KMS-11 (cell line): ENCODE data around the gene TTF1.
A peak's percentile ranks its signal among the peaks of the same experiment; 100 is the strongest.

ENCODE experiments used
- H2AFZ ChIP-seq: fragments of 200-600 bp; sonication (generic); 2 replicates; pipeline ENCODE4 v1.6.1; 2016; ENCODE audit warnings: antibody characterized with exemption, mixed run types, low read depth
- H3K27ac ChIP-seq: fragments of 200-600 bp; sonication (generic); 2 replicates; pipeline ENCODE4 v1.6.1; 2016; ENCODE audit warnings: mild to moderate bottlenecking, mixed run types
- H3K27me3 ChIP-seq: fragments of 200-600 bp; sonication (generic); 2 replicates; pipeline ENCODE4 v1.6.1; 2017; ENCODE audit warnings: mild to moderate bottlenecking, low read depth, mixed run types, moderate library complexity; ENCODE audit not compliant: insufficient read depth
- H3K36me3 ChIP-seq: fragments of 200-600 bp; sonication (generic); 2 replicates; pipeline ENCODE4 v1.6.1; 2017; ENCODE audit warnings: mild to moderate bottlenecking, mixed run types; ENCODE audit not compliant: insufficient read depth
- H3K4me1 ChIP-seq: fragments of 200-600 bp; sonication (generic); 2 replicates; pipeline ENCODE4 v1.6.1; 2016; ENCODE audit warnings: mild to moderate bottlenecking, low read depth, mixed run types; ENCODE audit not compliant: poor library complexity, severe bottlenecking
- H3K4me2 ChIP-seq: fragments of 200-600 bp; sonication (generic); 2 replicates; pipeline ENCODE4 v1.7.0; 2016; ENCODE audit warnings: mild to moderate bottlenecking, mixed run types
- H3K4me3 ChIP-seq: fragments of 200-600 bp; sonication (generic); IDR thresholded peaks from 2 replicates; pipeline ENCODE4 v1.6.1; 2017; ENCODE audit warnings: low read depth, low read length, mixed read lengths; ENCODE audit not compliant: insufficient read depth
- H3K79me2 ChIP-seq: fragments of 200-600 bp; sonication (generic); 2 replicates; pipeline ENCODE4 v1.6.1; 2016; ENCODE audit warnings: low read depth, mixed run types; ENCODE audit not compliant: insufficient read depth
- H3K9ac ChIP-seq: fragments of 200-600 bp; sonication (generic); 2 replicates; pipeline ENCODE4 v1.6.1; 2016; ENCODE audit warnings: mild to moderate bottlenecking, mixed run types
- H4K20me1 ChIP-seq: fragments of 200-600 bp; sonication (generic); 2 replicates; pipeline ENCODE4 v1.6.1; 2016; ENCODE audit warnings: mild to moderate bottlenecking, mixed run types; ENCODE audit not compliant: insufficient read depth
- TF ChIP-seq, protein P1 (sequence below): fragments of 200-600 bp; sonication (generic); conservative IDR thresholded peaks from 2 replicates; pipeline ENCODE4 v1.6.1; 2017; ENCODE audit warnings: low read depth, mild to moderate bottlenecking, antibody characterized with exemption, low read length, moderate library complexity, mixed read lengths

The TTF1 gene

DNA sequence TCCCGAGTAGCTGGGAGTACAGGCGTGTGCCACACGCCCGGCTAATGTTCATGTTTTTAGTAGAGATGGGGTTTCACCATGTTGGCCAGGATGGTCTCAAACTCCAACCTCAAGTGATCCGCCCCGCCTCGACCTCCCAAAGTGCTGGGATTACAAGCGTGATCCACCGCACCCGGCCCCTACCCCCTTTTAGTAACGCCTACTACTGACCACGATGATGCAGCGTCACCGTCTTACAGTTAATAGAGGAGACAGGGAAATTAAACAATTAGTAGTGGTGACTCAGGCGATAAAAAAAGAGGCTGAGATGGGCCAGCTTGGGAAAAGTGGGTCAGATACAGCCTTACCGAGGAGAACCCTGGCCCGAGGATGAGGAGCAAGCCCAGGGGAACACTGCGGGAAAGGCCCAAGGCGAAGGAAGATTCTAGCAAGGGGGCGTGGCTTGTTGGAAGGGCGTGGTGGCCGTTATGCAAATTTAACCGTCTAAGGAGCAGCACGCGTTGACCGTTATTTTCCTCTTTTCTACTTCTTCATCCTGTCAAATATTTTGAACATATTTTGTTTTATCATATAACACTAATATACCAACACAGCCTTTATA, 50.2 kb downstream of the TTF1 start:
- TF ChIP-seq, protein P1, sequence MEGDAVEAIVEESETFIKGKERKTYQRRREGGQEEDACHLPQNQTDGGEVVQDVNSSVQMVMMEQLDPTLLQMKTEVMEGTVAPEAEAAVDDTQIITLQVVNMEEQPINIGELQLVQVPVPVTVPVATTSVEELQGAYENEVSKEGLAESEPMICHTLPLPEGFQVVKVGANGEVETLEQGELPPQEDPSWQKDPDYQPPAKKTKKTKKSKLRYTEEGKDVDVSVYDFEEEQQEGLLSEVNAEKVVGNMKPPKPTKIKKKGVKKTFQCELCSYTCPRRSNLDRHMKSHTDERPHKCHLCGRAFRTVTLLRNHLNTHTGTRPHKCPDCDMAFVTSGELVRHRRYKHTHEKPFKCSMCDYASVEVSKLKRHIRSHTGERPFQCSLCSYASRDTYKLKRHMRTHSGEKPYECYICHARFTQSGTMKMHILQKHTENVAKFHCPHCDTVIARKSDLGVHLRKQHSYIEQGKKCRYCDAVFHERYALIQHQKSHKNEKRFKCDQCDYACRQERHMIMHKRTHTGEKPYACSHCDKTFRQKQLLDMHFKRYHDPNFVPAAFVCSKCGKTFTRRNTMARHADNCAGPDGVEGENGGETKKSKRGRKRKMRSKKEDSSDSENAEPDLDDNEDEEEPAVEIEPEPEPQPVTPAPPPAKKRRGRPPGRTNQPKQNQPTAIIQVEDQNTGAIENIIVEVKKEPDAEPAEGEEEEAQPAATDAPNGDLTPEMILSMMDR, result no peak
- Histone ChIP-seq H3K27me3 (no peaks in the 10 kb centered on the region), H3K9ac (no peak overlapping the region), H3K79me2 (peaks cover 21% of the 10 kb centered on the region), H3K36me3 (no peaks in the 10 kb centered on the region), H3K4me1 (peaks cover 31% of the 10 kb centered on the region), H3K4me2 (no peak overlapping the region), H3K27ac (no peak overlapping the region), H2AFZ (no peak overlapping the region), H4K20me1 (no peaks in the 10 kb centered on the region), H3K4me3 (no peak overlapping the region)

DNA sequence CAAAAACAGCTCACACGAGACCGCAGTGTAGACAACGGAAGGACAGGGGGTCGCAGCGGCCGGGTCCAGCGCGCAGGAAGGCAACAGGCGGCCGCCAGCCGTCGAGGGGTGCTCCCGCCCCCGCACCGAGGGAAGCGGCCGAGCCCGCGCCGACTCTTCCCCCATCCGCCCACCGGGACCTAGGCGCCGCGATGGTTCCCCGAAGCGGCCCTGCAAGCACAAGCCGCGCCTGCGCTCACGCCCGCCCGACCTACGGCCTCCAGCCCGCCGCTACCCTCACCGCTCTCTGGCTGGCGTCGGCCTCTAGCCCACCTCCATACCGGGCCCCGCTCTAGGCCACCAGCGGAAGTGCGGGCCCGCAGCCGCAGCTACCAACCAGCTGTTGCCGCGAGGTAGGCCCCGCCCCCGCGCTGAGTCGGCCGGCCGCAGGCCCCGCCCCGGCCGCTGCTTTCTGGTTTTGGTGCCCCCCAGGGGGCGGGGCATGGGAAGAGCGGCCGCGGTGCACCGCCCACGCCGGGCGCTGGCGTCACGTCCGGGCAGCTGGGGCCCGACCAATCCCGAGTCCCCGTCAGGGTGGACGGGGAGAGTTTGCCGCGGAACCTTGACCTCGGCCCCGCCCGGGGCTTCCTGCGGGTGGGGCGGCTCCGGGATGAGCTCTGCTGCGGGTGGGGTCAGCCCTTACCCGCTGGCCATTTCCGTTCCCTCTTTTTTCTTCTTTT, 51.8 kb downstream of the TTF1 start, which contains the start of gene SETX:
SETX (minus strand) TSS at position 350 of the 719 bp plus-strand sequence. CDS start 5,558 bp downstream, outside the sequence.
- Histone ChIP-seq H3K79me2 (peaks cover 23% of the 10 kb centered on the region), H3K36me3 (no peaks in the 10 kb centered on the region; the same call in 1 of the 2 replicates), H3K27me3 (no peaks in the 10 kb centered on the region), H2AFZ (peak within 1 kb of the TSS; percentile 97), H3K4me3 (no peak within 1 kb of the TSS), H4K20me1 (no peaks in the 10 kb centered on the region), H3K4me2 (peak within 1 kb of the TSS; percentile 88), H3K4me1 (peaks cover 47% of the 10 kb centered on the region), H3K27ac (peak within 1 kb of the TSS; percentile 52), H3K9ac (peak within 1 kb of the TSS; percentile 71)
- TF ChIP-seq, protein P1, result no peak

DNA sequence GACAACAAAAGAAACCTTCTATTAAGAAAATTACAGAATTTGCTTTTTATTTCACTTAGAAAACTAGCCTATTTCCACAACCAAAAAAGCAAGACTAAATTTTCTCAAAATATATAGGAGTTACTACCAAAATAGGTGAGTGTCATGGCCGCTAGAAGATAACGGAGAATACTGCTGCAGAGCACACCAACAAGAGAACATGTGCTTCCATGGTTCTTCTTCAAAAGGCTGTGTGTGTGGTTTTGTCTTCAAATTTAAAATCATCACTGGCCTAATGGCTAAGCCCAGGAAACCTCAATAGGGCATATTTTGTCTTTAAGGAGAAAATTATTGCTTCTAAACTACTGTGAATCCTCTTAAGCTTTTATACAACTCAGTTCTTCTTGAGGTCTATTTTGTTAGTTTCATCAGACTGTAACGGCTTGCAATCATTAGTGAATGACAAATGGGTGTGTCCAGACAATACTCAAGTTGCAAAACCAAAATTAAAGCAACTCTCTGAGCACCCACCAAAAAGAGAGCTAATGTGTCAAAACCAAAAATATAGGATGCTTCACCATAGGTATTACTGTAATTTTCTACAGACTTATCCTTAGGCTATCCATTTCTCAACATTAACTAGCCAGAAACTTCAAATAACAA, 55.1 kb downstream of the TTF1 start:
- TF ChIP-seq, protein P1, result no peak
- H3K79me2 ChIP-seq, result peaks cover 31% of the 10 kb centered on the region
- H3K4me1 ChIP-seq, result peaks cover 62% of the 10 kb centered on the region
- no peaks in the 10 kb centered on the region; the same call in 1 of the 2 replicates for H3K36me3 ChIP-seq
- H3K27ac ChIP-seq, result peak overlapping the region; percentile 56
- peak overlapping the region; percentile 90 for H3K4me2 ChIP-seq
- H3K9ac ChIP-seq, result no peak overlapping the region
- H4K20me1 ChIP-seq, result no peaks in the 10 kb centered on the region
- H3K4me3 ChIP-seq, result no peak overlapping the region
- no peaks in the 10 kb centered on the region for H3K27me3 ChIP-seq
- no peak overlapping the region for H2AFZ ChIP-seq

DNA sequence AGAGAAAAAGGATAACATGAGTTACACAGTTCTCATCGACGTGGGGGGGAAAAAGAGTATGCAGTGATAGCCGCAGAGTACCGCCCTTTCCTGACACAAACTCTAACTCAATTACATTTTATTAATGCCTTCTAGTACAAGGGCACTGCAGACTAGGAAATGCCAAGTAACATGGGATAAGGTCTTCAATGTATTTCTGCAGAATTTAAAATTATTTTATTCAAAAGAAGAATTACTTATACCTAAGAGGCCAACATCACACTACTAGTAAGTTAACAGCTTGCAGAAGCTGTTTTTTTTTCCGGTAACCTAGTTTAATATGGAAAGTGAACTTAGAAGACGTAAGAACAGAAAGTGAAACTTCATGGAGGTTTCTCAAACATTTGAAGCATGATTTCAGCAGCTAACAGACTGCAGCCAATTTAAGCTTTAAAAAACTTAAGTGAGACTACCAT, 55.8 kb downstream of the TTF1 start:
- Histone ChIP-seq H3K4me3 (no peak overlapping the region), H4K20me1 (no peaks in the 10 kb centered on the region), H3K36me3 (no peaks in the 10 kb centered on the region; the same call in 1 of the 2 replicates), H3K79me2 (peaks cover 31% of the 10 kb centered on the region), H3K27me3 (no peaks in the 10 kb centered on the region), H3K9ac (no peak overlapping the region), H3K4me2 (peak overlapping the region; percentile 90), H3K4me1 (peaks cover 62% of the 10 kb centered on the region), H2AFZ (no peak overlapping the region), H3K27ac (peak overlapping the region; percentile 56)
- TF ChIP-seq, protein P1, result no peak
